ENCODE measurements around the gene CREBBP. TPM values are rescaled to one million over a fixed set of nuclear protein-coding genes. Genes with fewer than 3 reads are reported as not detected.

Gene CREBBP
- total RNA-seq, 1 donor: 42.3 TPM

GRCh38 chr16:3690980-3691720 is 189.4 kb downstream of the CREBBP start:
- DNase-seq (ENCODE audit: low read depth in 2 of 3, low spot score in 2 of 3): no peak

GRCh38 chr16:3690470-3690928 is 190.0 kb downstream of the CREBBP start:
- peak; percentile 51 to 81 (median 78) for DNase-seq (ENCODE audit: low read depth in 2 of 3, low spot score in 2 of 3)

- no peak for DNase-seq (ENCODE audit: low read depth in 2 of 3, low spot score in 2 of 3)
Measured at GRCh38 chr16:3689731-3690130, 190.8 kb downstream of the CREBBP start.

- no peak for DNase-seq (ENCODE audit: low read depth in 2 of 3, low spot score in 2 of 3)
Measured at GRCh38 chr16:3687792-3688191, 192.7 kb downstream of the CREBBP start.

GRCh38 chr16:3687021-3687420 is 193.5 kb downstream of the CREBBP start:
- DNase-seq (ENCODE audit: low read depth in 2 of 3, low spot score in 2 of 3): no peak

GRCh38 chr16:3681206-3681605 is 199.3 kb downstream of the CREBBP start:
- no peak for DNase-seq (ENCODE audit: low read depth in 2 of 3, low spot score in 2 of 3)

GRCh38 chr16:3677994-3678393 is 202.5 kb downstream of the CREBBP start:
- DNase-seq (ENCODE audit: low read depth in 2 of 3, low spot score in 2 of 3): no peak

- DNase-seq (ENCODE audit: low read depth in 2 of 3, low spot score in 2 of 3): no peak
Measured at GRCh38 chr16:3675601-3676130, 204.8 kb downstream of the CREBBP start.

Other genes with a start within 250 kb of the CREBBP start
- gene DNASE1, start 226.0 kb downstream of the CREBBP start, total RNA-seq: 55.2 TPM
- gene TRAP1, start 163.2 kb downstream of the CREBBP start, total RNA-seq: 77.6 TPM
- gene ADCY9, start 235.7 kb upstream of the CREBBP start, total RNA-seq: 8.3 TPM

Data from hematopoietic multipotent progenitor cell (in vitro differentiated cells).